ENCODE data around the gene GMDS.

GMDS gene

DNA sequence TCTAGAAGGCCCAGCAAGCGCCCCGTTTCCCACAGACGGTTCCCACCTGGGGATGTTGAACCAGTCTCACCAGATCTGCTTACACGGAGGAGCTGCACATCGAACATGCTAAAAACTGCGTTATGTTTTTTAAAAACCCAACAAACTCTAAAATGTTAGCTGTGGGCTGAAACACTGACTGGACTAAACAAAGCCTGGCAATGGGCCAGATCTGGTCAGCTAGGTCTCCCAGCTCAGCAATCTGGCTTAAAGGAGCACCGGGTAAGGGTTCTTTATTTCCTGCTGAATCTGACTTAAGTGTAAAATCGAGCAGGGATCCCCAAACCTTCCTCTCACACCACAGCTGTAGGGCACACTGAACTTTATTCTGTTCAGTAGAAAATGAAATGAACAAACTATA lies 478.8 kb downstream of the GMDS start:
- Histone ChIP-seq H3K4me3 (ENCODE audit: low read length) (no peak overlapping the region), H3K27me3 (ENCODE audit: control insufficient read depth, insufficient read depth, low read length) (no peaks in the 10 kb centered on the region), H3K4me1 (ENCODE audit: control insufficient read depth, insufficient read depth, low read length) (no peaks in the 10 kb centered on the region), H3K27ac (ENCODE audit: low read length) (no peak overlapping the region), H3K9me3 (ENCODE audit: control insufficient read depth, insufficient read depth, low read length) (no peaks in the 10 kb centered on the region), H3K36me3 (ENCODE audit: control insufficient read depth, insufficient read depth, low read length) (no peaks in the 10 kb centered on the region)
- no peak for DNase-seq (ENCODE audit: low read depth, low spot score)
- no CpG with 5 or more reads among the region's 8 CpGs for WGBS (ENCODE audit: insufficient coverage, insufficient read length)

DNA sequence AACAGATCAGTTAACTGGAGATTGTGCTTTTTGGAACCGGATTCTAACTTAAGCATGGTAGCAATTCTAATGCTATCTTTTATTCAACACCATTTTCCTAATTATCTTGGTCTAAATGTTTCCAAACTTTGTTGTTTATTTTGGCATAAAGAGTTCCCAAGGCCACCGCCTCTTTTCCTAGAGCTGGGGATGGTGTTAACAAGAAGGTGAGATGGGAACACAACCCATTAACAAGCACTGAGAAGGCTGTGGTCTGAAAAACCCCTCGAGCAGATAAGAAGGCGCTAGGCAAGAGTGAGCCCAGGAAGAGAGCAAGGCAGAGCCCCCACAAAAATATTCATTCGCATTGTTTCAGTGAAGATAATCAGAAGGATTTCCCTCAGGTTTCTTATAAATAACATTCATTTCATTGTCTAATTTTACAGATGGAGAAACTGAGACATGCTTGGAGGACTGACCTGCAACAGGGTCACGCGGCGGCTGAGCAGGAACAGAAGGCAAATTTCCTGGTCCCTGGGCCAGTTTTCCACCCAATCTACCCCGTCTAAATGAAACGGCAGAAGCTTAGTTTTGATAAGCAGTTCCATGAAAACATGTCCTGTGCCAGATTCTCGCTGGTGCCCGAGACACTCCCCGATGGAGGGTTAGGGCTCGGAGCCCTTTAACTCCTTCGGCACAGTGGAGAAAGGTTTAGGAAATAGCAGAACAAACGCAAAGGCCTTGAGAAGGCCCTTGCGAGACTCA lies 480.1 kb downstream of the GMDS start:
- WGBS (ENCODE audit: insufficient coverage, insufficient read length), result no CpG with 5 or more reads among the region's 17 CpGs
- Histone ChIP-seq H3K4me1 (ENCODE audit: control insufficient read depth, insufficient read depth, low read length) (no peaks in the 10 kb centered on the region), H3K36me3 (ENCODE audit: control insufficient read depth, insufficient read depth, low read length) (no peaks in the 10 kb centered on the region), H3K27me3 (ENCODE audit: control insufficient read depth, insufficient read depth, low read length) (no peaks in the 10 kb centered on the region), H3K4me3 (ENCODE audit: low read length) (no peak overlapping the region), H3K9me3 (ENCODE audit: control insufficient read depth, insufficient read depth, low read length) (no peaks in the 10 kb centered on the region), H3K27ac (ENCODE audit: low read length) (no peak overlapping the region)
- DNase-seq (ENCODE audit: low read depth, low spot score), result no peak

DNA sequence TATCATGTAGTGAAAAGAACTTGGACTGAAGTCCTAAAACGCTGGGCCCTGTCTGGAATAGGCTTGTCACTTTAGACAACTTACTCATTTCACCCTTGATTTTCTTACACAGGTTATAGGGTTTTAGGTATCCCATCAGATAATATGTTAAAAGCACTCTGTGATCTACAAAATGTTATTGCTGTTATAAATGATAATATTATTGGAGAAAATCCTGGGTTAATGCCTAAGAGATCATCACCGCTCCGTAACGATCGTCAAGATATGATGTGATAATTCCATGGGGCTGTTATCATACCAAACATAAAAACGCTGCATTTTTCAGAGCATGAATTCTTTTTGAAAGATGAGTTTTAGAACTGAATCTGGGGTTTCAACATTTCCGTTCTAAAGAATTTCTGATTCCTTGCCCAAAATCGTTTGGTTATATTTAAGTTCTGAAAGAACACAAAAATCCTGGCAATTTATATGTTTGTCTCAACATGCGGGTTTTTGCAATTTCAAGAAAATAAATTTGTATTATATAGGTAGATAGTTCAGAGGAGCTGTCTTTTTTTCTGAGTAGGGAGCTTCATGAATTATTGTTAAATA lies 480.9 kb downstream of the GMDS start:
- Histone ChIP-seq H3K4me3 (ENCODE audit: low read length) (no peak overlapping the region), H3K9me3 (ENCODE audit: control insufficient read depth, insufficient read depth, low read length) (no peaks in the 10 kb centered on the region), H3K27ac (ENCODE audit: low read length) (no peak overlapping the region), H3K4me1 (ENCODE audit: control insufficient read depth, insufficient read depth, low read length) (no peaks in the 10 kb centered on the region), H3K36me3 (ENCODE audit: control insufficient read depth, insufficient read depth, low read length) (no peaks in the 10 kb centered on the region), H3K27me3 (ENCODE audit: control insufficient read depth, insufficient read depth, low read length) (no peaks in the 10 kb centered on the region)
- DNase-seq (ENCODE audit: low read depth, low spot score), result no peak
- no CpG with 5 or more reads among the region's 9 CpGs for WGBS (ENCODE audit: insufficient coverage, insufficient read length)

DNA sequence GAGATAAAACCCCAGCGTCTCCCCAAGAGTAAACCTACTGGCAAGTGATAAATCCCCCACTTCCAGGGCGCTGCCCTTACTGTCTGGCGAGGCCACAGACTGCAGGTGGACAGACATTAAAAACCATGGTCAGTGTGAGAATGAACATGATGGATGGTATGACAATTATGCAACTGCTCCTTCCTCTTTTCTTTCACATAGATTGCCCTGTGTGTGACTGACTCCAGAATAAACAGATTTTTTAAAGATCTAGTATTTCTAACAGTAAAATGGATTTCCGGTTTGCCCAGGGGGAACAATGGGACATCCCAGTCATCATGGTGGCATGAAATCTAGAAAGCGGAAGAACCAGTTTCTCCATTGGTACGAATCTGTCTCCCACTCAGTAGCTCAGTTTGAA lies 482.0 kb downstream of the GMDS start:
- DNase-seq (ENCODE audit: low read depth, low spot score), result no peak

DNA sequence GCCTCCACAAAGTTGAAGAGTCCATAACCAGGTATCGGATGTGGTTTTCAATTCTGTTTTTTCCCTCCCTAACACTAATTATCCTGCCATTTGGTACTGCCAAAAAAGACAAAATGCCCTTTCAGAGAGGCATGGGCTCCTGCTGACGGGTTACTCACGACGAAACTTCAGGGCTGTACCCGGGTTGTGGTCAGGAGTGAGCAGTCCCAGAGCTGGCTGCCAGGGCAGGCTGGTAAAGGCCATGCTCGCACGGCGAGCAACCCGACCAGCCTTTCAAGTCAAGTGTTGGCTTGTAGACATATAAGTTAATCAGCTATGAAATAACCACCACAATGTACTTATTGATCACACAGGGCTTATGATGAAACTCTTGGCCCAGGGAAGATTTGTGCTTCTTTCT lies 483.2 kb downstream of the GMDS start:
- Histone ChIP-seq H3K9me3 (ENCODE audit: control insufficient read depth, insufficient read depth, low read length) (no peaks in the 10 kb centered on the region), H3K4me3 (ENCODE audit: low read length) (no peak overlapping the region), H3K27ac (ENCODE audit: low read length) (no peak overlapping the region), H3K4me1 (ENCODE audit: control insufficient read depth, insufficient read depth, low read length) (no peaks in the 10 kb centered on the region), H3K27me3 (ENCODE audit: control insufficient read depth, insufficient read depth, low read length) (no peaks in the 10 kb centered on the region), H3K36me3 (ENCODE audit: control insufficient read depth, insufficient read depth, low read length) (no peaks in the 10 kb centered on the region)
- DNase-seq (ENCODE audit: low read depth, low spot score), result no peak
- no CpG with 5 or more reads among the region's 9 CpGs for WGBS (ENCODE audit: insufficient coverage, insufficient read length)

More for the DNA sequence above, 482.0 kb downstream of the GMDS start:
- Histone ChIP-seq H3K27me3 (ENCODE audit: control insufficient read depth, insufficient read depth, low read length) (no peaks in the 10 kb centered on the region), H3K4me3 (ENCODE audit: low read length) (no peak overlapping the region), H3K9me3 (ENCODE audit: control insufficient read depth, insufficient read depth, low read length) (no peaks in the 10 kb centered on the region), H3K4me1 (ENCODE audit: control insufficient read depth, insufficient read depth, low read length) (no peaks in the 10 kb centered on the region), H3K36me3 (ENCODE audit: control insufficient read depth, insufficient read depth, low read length) (no peaks in the 10 kb centered on the region), H3K27ac (ENCODE audit: low read length) (no peak overlapping the region)
- WGBS (ENCODE audit: insufficient coverage, insufficient read length), result no CpG with 5 or more reads among the region's 6 CpGs

DNA sequence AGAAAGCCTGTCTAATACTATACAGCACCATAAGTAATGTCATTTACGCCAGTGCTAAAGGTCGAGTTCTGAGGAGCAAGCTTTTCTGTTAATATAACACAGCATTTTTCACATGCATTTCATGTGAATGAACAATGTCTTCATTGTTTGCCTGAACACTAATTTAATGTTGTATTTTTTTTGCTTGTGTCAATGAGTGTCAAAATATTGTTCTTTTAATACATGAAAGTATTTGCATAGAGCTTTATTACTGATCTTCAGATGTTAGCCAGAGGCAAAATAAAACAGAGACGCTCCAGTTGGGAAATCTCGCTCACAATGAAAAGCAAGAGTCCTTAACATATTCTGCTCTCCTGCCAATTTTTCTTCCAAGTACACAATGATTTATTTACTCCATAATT lies 483.9 kb downstream of the GMDS start:
- H3K27me3 ChIP-seq (ENCODE audit: control insufficient read depth, insufficient read depth, low read length), result no peaks in the 10 kb centered on the region
- no CpG with 5 or more reads among the region's 4 CpGs for WGBS (ENCODE audit: insufficient coverage, insufficient read length)
- no peak overlapping the region for H3K27ac ChIP-seq (ENCODE audit: low read length)
- no peaks in the 10 kb centered on the region for H3K4me1 ChIP-seq (ENCODE audit: control insufficient read depth, insufficient read depth, low read length)
- H3K9me3 ChIP-seq (ENCODE audit: control insufficient read depth, insufficient read depth, low read length), result no peaks in the 10 kb centered on the region
- H3K4me3 ChIP-seq (ENCODE audit: low read length), result no peak overlapping the region
- no peaks in the 10 kb centered on the region for H3K36me3 ChIP-seq (ENCODE audit: control insufficient read depth, insufficient read depth, low read length)
- no peak for DNase-seq (ENCODE audit: low read depth, low spot score)

DNA sequence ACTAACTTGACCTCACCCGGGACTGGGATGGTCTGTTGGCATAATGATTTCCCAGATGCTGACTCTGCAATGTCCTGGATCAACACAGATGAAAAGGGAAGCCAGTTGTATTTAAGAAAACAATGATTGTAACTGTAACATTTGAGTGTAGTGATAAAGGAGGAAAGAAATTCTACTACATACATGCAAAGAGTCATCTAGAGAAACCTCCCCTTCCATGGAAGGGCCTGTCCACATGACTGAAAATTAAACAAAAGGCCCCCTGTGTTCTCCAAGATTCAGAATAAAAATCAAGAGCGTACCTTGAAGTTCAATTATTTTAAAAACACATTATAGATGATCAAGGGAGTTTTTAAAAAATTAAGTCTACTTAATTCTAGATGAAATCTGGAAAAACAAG lies 484.5 kb downstream of the GMDS start:
- H3K27ac ChIP-seq (ENCODE audit: low read length), result no peak overlapping the region
- WGBS (ENCODE audit: insufficient coverage, insufficient read length), result no CpG with 5 or more reads among the region's 2 CpGs
- H3K4me1 ChIP-seq (ENCODE audit: control insufficient read depth, insufficient read depth, low read length), result no peaks in the 10 kb centered on the region
- no peaks in the 10 kb centered on the region for H3K9me3 ChIP-seq (ENCODE audit: control insufficient read depth, insufficient read depth, low read length)
- H3K27me3 ChIP-seq (ENCODE audit: control insufficient read depth, insufficient read depth, low read length), result no peaks in the 10 kb centered on the region
- no peak for DNase-seq (ENCODE audit: low read depth, low spot score)
- H3K4me3 ChIP-seq (ENCODE audit: low read length), result no peak overlapping the region
- H3K36me3 ChIP-seq (ENCODE audit: control insufficient read depth, insufficient read depth, low read length), result no peaks in the 10 kb centered on the region

DNA sequence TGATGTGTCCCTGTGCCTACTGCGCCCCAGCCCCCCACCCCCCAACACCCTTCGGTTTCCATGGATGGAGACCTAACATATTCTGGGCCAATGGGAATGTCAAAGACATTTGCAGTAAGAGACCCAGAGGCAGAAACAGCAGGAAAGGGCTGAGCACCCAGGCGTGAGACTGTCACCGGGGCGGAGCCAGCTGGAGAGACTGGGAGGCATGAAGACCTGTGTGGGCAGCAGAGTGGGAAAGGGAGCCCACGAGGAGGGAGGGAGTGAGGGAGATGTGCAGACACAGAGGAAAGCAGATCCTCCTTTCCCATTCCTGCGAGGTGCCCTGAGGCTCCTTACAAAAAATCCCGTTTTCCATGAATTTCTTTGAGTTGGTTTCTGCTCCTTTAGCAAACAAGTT lies 485.5 kb downstream of the GMDS start:
- Histone ChIP-seq H3K4me1 (ENCODE audit: control insufficient read depth, insufficient read depth, low read length) (no peaks in the 10 kb centered on the region), H3K4me3 (ENCODE audit: low read length) (no peak overlapping the region), H3K27ac (ENCODE audit: low read length) (no peak overlapping the region), H3K9me3 (ENCODE audit: control insufficient read depth, insufficient read depth, low read length) (no peaks in the 10 kb centered on the region), H3K36me3 (ENCODE audit: control insufficient read depth, insufficient read depth, low read length) (no peaks in the 10 kb centered on the region), H3K27me3 (ENCODE audit: control insufficient read depth, insufficient read depth, low read length) (no peaks in the 10 kb centered on the region)
- no peak for DNase-seq (ENCODE audit: low read depth, low spot score)
- WGBS (ENCODE audit: insufficient coverage, insufficient read length), result no CpG with 5 or more reads among the region's 8 CpGs

DNA sequence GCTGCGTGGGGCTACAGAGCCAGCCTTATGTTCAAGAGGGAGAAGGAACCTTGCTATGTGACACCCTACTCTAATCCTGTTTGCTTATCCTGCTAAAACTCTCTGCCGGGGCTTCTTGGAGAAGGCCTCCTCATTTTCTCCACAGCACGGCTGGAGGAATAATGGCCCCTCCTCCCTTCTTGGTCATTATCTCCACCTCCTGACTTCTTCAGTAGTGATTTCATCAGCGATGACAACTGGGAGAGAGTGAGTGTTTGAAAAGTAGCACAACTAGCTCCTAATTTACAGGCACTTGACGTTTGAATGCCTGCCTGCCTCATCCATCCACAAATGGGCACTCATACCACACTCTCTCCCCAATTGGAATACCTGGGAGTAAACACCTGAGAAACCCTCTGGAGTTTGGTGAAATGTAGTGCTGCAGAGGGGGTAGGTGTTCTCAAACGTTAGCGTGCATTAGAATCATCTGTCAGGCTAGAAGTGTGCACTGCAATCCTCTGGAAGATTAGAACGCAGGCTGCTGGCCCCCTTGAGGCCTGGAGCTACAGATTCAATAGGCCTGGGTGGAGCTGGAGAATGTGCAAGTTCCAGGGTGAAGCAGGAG lies 487.2 kb downstream of the GMDS start:
- no CpG with 5 or more reads among the region's 8 CpGs for WGBS (ENCODE audit: insufficient coverage, insufficient read length)
- H3K27me3 ChIP-seq (ENCODE audit: control insufficient read depth, insufficient read depth, low read length), result no peaks in the 10 kb centered on the region
- H3K4me3 ChIP-seq (ENCODE audit: low read length), result no peak overlapping the region
- H3K9me3 ChIP-seq (ENCODE audit: control insufficient read depth, insufficient read depth, low read length), result no peaks in the 10 kb centered on the region
- no peaks in the 10 kb centered on the region for H3K36me3 ChIP-seq (ENCODE audit: control insufficient read depth, insufficient read depth, low read length)
- no peak for DNase-seq (ENCODE audit: low read depth, low spot score)
- no peaks in the 10 kb centered on the region for H3K4me1 ChIP-seq (ENCODE audit: control insufficient read depth, insufficient read depth, low read length)
- no peak overlapping the region for H3K27ac ChIP-seq (ENCODE audit: low read length)

DNA sequence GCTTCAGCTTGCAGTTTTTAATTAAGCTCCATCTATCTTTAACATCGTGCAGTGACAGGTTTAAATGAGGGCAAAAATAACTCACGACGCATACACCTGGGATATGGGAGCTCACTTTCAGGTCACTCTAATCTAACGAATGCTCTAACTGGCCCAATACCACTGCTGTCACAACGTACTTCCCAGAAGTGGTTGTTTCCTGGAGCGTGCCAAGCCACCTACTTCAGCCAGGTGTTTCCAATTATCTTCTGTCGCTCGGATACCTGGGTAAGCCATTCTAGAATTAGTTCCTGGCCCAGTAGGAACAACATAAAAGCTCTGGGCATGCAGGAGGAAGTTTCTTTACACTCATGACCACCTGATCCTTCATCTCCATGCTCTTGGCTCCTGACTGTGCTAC lies 488.3 kb downstream of the GMDS start:
- Histone ChIP-seq H3K36me3 (ENCODE audit: control insufficient read depth, insufficient read depth, low read length) (no peaks in the 10 kb centered on the region), H3K27me3 (ENCODE audit: control insufficient read depth, insufficient read depth, low read length) (no peaks in the 10 kb centered on the region), H3K9me3 (ENCODE audit: control insufficient read depth, insufficient read depth, low read length) (no peaks in the 10 kb centered on the region), H3K27ac (ENCODE audit: low read length) (no peak overlapping the region), H3K4me3 (ENCODE audit: low read length) (no peak overlapping the region), H3K4me1 (ENCODE audit: control insufficient read depth, insufficient read depth, low read length) (no peaks in the 10 kb centered on the region)
- DNase-seq (ENCODE audit: low read depth, low spot score), result no peak
- no CpG with 5 or more reads among the region's 8 CpGs for WGBS (ENCODE audit: insufficient coverage, insufficient read length)
